GM21360 (cell line): Measurements from ENCODE around the gene MTNR1B.

ENCODE experiments used
- ATAC-seq: cut with Tn5 transposase; IDR thresholded peaks from one replicate; pipeline ENCODE4 v1.9.1; 2021; ENCODE audit warnings: mild to moderate bottlenecking, moderate library complexity; ENCODE audit not compliant: unreplicated experiment

Gene MTNR1B

DNA sequence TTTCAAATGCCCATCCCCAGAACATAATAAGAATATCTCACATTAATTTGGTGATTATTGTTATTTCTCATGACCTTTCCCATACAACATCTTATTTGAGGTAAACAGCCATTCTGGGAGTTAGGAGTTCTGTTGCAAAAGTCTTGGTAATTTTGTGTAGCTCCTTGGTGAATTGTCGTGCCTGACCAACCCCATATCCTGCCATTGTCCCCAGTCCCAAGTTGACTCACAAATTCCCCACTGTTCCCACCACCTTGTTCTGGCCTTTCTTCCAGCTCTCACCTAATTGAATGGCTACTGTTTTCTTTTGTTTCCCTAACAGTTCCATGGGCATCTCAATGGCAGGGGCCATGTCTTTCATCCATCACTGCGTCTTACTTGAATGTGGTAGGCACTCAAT, 8.0 kb downstream of the MTNR1B start:
- ATAC-seq = no peak

- ATAC-seq = no peak
Measured at GRCh38 chr11:92978271-92979111, 9.0 kb downstream of the MTNR1B start.

GRCh38 chr11:92979176-92979575, 9.7 kb downstream of the MTNR1B start:
- ATAC-seq = no peak

DNA sequence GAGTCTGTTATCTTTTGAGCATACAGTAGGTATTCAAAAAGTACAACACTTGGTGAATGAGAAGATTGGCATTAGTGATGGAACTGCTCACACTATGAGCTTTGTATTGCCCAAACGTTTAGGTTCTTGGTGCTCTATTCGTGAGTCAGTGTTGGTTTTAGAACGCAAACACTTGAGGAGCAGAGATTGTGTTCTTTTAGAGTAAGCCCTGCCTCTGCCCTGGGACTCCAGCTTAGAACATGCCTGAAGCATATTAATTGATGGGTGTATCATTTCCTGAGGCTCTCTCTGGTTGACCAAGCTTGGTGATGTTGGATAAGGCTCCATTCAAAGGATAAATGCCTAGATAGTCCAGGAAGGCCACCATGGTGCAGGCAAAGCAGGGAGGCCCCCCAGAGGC, 10.9 kb downstream of the MTNR1B start:
- ATAC-seq = no peak

GRCh38 chr11:92981508-92982043, 12.1 kb downstream of the MTNR1B start:
- no peak for ATAC-seq

DNA sequence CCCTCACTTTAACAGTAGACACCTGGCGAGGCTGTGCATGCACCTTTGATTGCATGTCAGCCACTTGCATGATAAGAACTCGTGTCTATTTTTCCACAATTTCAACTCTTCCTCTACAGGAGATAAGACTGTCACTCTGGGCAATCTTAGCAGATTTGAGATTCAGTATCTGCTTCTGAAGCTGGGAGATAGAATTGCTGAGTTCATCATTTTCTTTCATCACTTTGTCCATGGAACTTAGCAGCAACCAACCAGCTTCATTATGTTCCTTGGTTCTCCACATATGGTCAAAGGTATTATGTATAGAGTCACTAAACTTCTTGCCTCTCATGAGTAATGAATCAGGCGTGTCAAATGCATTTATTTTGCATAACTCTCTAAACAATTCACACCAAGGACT, 17.1 kb downstream of the MTNR1B start:
- no peak for ATAC-seq

GRCh38 chr11:92993004-92993403, 23.6 kb downstream of the MTNR1B start:
- ATAC-seq = no peak

DNA sequence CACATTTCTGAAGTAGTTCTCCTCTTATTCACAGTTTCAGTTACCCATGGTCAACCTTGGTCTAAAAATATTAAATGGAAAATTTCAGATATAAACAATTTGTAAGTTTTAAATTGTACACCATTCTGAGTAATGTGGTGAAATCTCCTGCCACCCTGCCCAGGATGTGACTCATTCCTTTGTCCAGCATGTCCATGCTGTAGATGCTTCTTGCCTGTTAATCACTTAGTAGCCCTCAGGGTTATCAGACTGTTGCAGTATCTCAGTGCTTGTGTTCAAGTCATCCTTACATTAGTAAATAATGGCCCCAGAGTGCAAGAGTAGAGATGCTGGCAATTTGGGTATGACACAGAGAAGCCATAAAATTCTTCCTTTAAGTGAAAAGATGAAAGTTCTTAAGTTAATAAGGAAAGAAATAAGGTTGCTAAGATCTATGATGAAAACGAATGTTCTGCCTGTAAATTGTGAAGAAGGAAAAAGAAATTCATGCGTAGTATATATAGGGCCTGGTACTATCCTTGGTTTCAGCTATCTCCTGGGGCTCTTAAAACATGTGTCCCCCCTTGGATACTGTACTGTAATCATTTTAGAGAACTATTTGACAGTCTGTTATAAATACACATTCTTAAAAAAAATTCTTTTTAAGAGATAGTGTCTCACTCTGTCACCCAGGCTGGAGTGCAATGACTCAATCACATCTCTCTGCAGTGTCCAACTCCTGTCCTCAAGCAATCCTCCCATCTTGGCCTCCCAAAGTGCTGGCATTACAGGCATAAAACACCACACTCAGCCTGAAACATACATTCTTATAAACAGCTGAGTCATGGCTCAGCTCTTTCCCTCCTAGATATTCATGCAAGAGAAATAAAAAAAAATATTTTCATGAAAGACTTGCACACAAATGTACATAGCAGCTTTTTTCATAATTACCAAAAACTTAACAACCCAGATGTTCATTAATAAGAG, 31.3 kb downstream of the MTNR1B start:
- ATAC-seq = no peak

DNA sequence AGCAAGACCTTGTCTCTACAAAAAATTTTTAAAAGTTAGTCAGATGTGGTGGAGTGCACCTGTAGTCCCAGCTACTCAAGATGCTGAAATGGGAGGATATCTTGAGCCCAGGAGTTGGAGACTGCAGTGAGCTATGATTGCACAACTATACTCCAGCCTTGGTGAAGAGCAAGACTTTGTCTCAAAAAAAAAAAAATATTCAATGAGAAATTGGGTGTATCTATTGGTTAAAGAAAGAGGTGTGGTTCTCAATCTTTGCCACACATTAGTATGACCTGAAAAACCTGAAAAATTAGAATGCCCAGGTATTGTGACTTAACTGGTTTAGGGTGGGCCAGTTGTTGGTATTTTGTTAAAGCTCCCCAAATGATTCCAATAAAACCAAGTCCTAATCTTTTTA, 32.4 kb downstream of the MTNR1B start:
- no peak for ATAC-seq

- ATAC-seq = no peak
Measured at GRCh38 chr11:93002380-93002779, 32.9 kb downstream of the MTNR1B start.

DNA sequence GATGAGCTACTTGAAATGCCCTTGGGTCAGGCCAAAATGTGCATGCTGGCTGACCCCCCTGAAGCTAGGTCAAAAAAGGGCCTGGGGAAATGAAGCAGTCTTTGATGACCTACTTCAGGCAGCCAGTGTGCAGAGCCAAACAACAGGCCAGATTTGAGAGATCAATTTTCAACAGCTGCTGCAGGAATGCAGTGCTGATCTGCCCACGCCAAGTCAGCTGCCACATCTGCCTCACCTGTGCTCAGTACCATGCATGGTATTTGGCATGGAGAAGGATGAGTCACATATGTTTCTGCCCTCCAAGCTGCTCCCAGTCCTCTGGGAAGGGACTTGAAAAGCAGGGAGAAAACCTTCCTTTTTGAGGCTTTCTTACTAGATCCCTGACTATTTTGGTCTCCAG, 35.8 kb downstream of the MTNR1B start:
- no peak for ATAC-seq

DNA sequence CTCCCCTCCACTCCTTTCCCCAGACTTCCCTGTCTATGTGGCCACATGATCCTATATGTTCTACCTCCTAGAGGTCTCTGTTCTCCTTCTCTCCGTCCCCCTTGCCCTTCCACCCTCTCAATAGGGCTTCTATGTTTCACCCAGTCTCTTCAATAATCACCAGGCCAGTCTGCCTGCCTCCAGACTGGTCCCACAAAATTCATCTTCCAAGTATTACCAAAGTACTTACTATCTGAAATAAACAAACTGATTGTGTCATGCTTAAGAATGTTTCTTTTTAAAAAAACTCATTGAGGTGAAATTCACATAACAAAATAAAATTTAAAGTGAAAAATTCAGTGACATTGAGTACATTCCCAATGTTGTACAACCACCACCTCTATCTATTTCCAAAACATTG, 44.2 kb downstream of the MTNR1B start:
- no peak for ATAC-seq

DNA sequence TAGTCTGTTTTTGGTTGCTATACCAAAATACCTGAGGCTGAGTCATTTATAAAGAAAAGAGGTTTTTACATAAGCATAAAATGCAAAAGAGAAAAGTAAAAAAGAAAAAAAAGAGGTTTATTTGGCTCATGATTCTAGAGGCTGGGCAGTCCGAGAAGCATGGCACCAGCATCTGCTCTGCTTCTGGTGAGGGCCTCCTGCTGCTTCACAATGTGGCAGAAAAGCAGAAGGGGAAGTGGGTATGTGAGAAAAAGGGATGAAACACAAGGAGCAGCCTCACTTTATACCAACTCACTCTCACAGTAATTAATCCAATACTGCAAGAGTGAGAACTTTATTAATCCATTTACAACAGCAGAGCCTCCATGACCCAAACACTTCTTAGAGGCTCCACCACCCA, 47.1 kb downstream of the MTNR1B start:
- no peak for ATAC-seq

GRCh38 chr11:93017821-93018690, 48.6 kb downstream of the MTNR1B start:
- ATAC-seq = no peak

GRCh38 chr11:93020248-93021046, 51.0 kb downstream of the MTNR1B start:
- ATAC-seq = no peak

- no peak for ATAC-seq
Measured at GRCh38 chr11:93024369-93024768, 54.9 kb downstream of the MTNR1B start.

GRCh38 chr11:93025558-93026255, 56.3 kb downstream of the MTNR1B start:
- ATAC-seq = no peak

GRCh38 chr11:93028960-93029522, 59.6 kb downstream of the MTNR1B start:
- ATAC-seq = no peak

- no peak for ATAC-seq
Measured at GRCh38 chr11:93031386-93031785, 61.9 kb downstream of the MTNR1B start.
